Measurements from ENCODE around the gene SPN.
A peak's percentile ranks its signal among the peaks of the same experiment; 100 is the strongest.
"Not testable (repeated sequence)": the region's sequence is repeated elsewhere in the genome, so short reads cannot be mapped to it uniquely, and the experiment has no call there.

Gene SPN

DNA sequence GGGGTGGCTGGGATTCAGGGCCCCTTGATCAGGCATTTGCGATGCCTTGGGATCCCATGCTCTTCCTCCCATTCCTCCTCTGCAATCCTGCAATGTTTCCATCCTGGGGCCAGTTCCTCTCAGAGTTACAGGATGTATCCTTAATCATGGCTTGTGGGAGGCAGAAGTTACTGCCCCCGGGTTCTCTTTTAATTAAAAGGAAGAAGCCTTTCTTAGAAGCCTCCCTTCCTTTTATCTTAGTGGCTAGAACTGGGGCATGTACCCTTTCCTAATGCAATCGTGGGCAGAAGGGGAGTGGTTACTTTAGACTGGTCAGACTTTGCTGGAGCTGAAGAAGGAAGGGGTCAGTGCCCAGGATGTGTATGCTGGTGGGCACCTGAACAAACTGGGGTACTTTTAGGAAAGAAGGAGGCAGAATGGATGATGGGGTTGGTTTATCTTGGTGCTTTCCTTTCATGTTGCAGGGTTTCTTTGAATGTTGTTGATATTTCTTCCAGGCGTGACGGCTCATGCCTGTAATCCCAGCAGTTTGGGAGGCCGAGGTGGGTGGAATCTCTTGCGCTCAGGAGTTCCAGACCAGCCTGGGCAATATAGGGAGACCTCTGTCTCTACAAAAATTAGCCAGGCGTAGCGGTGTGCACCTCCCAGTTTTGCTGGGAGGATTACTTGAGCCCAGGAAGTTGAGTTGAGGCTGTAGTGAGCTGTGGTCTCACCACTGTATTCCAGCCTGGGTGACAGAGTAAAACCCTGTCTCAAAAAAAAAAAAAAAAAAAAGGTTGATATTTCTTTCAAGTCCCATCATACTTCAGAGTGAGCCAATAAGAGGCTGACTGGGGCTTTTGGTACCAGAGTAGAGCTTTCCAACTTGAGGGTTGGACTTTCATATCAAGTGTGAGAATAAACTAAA lies 13.2 kb upstream of the SPN start:
- no peak for DNase-seq

DNA sequence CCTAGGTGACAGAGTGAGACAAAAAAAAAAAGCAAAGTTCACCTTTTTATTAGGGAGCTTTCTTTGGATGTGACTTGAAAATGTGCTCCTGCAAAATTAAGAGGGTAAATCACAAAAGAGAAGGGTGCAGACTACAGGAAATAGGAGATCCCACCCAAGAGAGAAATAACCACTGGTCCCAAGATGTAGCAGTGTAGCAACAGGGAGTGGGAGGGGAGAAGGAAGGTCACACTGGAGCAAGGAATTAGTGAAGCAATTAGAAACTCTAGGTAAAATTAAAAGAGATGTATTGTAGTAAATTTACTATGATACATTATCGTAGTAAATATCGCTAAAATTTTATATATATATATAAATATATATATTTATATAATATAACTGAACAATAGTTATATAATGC lies 12.3 kb upstream of the SPN start:
- DNase-seq, result no peak

DNA sequence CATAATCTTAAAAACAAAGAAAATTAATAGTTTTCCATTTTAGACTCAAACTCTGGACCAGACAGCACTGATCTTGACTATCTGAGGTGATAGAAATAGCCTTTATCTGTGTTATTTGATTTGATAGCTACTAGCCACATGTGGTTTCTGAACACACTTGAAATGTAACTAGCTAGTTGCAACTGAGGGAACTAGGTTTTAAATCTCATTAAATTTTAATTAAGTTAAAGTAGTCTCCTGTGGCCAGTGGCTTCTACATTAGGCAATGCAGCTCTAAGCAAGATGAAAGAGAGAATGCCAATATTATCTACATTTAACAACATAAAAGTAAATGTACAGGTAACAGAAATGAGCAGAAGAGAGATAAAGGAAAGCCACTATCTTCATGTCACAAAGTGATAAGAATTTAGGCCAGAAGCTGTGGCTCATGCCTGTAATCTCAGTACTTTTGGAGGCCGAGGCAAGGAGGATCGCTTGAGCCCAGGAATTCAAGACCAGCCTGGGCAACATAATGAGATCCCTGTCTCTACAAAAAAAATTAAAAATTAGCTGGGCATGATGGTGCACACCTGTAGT lies 11.2 kb upstream of the SPN start:
- DNase-seq, result peak; percentile 65

DNA sequence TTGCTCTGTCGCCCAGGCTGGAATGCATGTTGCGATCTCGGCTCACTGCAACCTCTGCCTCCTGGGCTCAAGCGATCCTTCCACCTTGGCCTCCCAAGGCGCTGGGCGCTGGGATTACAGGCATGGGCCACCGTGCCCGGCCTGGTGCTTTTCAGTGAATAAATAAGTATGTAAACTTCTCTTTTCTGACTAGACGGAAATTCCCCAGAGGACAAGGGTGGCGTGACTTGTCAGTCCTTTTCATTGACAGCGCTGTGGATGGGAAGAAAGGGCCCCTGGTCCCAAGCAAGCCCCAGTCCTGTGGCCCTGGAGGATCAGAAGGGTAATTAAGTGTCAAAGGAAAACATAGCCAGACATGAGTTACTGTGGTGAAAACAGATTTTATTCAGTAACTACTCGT lies 9.6 kb upstream of the SPN start:
- DNase-seq, result no peak

DNA sequence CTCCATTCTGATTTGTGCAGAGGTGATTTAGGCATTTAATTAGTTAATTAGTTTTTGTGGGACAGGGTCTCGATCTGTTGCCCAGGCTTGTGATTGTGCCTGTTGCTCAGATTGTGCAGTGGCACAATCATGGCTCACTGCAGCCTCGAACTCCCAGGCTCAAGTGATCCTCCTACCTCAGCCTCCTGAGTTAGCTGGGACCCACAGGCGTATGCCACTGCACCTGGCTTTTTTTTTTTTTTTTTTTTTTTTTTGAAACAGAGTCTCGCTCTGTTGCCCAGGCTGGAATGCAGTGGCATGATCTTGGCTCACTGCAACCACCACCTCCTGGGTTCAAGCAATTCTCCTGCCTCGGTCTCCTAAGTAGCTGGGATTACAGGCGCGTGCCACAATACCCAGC lies 9.2 kb upstream of the SPN start:
- not testable (repeated sequence) for DNase-seq

DNA sequence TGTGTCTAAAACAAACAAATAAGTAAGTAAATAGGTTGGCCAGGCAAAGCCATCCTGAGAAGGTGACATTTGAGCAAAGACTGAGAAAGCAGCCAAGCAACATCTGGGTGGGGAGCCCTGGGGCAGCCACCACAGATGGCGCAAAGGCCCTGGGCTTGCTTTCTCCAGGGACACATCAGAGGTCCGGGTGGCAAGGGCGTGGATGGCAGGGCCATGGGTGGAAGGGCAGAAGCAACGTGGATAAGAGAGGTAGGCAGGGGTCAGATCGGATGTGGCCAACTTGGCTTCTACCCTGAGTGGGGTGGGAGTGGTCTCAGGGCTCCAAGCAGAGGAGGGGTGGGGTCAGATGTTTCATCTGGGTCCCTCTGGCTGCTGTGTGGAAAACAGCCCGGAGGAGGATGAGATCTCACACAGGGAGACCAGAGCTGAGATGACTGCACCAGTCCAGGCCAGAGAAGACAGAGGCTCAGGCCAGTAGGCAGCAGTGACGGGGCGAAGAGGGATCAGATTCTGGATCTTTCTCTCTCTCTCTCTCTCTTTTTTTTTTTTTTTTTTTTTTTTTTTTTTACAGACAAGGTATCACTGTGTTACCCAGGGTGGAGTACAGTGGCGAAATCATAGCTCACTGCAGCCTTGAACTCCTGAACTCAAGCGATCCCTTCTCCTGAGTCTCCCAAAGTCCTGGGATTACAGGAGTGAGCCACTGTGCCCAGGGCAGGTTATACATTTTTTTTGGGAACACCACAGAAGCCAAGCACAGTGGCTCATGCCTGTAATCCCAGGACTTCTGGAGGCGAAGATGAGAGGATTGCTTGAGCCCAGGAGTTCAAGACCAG lies 6.1 kb upstream of the SPN start:
- DNase-seq, result no peak

DNA sequence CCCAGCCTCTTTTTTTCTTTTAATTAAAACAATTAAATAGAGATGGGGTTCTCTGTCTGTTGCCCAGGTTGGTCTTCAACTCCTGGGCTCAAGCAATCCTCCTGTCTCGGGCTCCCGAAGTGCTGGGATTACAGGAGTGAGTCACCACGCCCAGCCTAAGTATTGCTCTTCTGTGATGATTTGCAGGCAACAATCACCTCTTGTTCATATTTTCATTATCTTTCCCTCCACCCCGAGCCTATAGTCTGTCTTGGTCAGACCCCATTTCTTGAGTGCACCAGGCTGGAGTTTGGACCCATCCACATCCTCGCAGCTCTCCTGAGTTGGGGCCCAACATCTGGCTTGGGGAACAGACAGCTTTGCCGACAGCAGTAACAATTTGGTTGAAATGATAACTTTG lies 4.3 kb upstream of the SPN start:
- DNase-seq, result no peak

DNA sequence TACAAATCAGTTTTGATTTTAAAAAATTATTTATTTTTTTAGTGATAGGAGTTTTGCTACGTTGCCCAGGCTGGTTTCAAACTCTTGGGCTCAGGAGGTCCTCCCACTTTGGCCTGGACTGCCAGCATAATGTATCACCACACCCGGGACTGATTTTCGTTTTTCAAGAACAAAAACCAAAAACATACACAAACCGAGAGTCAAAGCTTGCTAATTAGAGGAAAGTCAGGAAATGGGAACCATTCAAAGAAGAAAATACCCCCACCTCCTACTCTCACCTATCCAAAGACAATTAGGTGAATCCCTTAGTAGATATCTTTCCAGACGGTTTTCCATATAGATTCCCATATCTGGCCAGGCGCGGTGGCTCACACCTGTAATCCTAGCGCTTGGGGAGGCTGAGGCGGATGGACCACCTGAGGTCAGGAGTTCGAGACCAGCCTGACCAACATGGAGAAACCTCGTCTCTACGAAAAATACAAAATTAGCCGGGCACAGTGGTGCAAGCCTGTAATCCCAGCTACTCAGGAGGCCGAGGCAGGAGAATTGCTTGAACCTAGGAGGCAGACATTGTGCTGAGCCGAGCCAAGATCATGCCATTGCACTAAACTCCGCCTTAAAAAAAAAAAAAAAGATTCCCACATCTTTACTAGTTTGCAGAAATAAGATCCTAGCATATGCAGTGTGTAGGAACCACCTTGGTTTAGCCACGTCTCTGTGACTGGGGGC lies 883 bp upstream of the SPN start:
- DNase-seq, result no peak

DNA sequence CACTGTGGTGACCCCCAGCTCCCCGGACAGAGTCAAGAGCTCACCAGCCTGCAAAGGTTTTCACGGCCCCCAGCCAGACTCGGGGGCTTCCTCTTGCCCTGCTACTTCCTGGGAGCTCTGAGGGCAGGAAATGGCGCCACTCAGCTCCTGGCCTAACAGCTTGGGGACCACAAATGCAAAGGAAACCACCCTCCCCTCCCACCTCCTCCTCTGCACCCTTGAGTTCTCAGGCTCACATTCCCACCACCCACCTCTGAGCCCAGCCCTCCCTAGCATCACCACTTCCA lies 375 bp upstream of the SPN start:
- no peak for DNase-seq

DNA sequence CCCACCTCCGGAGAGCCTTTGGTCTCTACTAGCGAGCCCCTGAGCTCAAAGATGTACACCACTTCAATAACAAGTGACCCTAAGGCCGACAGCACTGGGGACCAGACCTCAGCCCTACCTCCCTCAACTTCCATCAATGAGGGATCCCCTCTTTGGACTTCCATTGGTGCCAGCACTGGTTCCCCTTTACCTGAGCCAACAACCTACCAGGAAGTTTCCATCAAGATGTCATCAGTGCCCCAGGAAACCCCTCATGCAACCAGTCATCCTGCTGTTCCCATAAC lies 702 bp downstream of the SPN start:
- no peak for DNase-seq

DNA sequence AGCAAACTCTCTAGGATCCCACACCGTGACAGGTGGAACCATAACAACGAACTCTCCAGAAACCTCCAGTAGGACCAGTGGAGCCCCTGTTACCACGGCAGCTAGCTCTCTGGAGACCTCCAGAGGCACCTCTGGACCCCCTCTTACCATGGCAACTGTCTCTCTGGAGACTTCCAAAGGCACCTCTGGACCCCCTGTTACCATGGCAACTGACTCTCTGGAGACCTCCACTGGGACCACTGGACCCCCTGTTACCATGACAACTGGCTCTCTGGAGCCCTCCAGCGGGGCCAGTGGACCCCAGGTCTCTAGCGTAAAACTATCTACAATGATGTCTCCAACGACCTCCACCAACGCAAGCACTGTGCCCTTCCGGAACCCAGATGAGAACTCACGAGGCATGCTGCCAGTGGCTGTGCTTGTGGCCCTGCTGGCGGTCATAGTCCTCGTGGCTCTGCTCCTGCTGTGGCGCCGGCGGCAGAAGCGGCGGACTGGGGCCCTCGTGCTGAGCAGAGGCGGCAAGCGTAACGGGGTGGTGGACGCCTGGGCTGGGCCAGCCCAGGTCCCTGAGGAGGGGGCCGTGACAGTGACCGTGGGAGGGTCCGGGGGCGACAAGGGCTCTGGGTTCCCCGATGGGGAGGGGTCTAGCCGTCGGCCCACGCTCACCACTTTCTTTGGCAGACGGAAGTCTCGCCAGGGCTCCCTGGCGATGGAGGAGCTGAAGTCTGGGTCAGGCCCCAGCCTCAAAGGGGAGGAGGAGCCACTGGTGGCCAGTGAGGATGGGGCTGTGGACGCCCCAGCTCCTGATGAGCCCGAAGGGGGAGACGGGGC lies 1.3 kb downstream of the SPN start:
- no peak for DNase-seq

DNA sequence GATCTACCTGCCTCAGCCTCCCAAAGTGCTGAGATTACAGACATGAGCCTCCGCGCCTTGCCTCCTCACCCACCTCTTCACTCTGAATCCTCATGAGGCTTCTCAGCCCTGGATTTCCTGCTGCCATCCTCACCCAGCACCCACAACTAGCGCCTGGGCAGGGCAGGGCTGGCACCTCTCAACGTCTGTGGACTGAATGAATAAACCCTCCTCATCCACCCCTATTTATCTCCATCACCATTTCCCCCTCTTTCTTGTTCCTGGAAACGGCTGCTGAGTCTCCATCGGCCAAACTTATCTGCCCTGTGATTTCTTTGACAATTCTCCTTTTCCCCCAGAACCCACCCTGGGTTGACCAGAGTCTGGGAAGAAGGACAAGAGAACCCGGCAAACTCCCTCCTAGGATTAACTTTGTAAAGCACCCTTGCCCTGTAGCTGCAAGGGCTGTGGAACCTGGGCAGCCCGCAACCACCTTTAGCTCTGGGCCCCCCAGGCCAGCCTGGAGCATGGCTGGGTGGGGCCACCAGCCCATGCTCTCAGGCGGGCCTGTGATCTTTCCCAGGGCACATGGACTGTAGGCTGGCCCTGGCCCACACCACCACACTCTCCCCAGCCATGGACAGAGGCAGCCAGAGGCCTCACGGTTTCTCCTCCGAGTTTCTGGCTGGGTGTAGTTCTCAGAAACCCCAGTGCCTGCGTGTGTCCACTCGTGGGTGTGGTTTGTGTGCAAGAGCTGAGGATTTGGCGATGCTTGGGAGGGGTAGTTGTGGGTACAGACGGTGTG lies 2.4 kb downstream of the SPN start:
- no peak for DNase-seq

DNA sequence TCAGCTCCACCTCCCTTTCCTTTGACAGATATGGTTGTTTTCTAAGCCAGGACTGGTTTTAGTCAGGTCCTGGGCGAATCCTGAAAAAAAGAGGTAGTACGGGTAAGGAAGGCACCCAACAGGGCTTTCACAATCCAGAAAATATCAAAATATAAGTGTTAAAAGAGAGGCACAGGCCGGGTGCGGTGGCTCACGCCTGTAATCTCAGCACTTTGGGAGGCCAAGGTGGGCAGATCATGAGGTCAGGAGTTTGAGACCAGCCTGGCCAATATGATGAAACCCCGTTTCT lies 4.2 kb downstream of the SPN start:
- not testable (repeated sequence) for DNase-seq

DNA sequence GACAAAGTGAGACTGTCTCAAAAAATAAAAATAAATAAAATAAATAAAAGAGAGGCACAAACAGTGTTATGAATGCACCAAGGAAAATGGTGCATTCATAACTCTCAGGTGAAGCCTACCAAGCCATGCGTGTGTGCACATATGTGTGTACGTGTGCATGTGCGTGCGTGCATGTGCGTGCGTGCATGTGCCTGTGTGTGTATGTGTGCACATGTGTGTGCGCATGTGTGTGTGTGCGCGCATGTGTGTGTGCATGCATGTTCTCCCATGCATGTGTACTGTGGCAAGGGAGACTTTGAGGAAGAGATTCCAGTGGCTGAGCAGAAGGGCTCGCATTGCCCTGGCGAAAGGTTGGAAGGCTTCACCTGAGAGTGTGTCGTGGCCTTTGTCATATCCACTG lies 4.7 kb downstream of the SPN start:
- no peak for DNase-seq

DNA sequence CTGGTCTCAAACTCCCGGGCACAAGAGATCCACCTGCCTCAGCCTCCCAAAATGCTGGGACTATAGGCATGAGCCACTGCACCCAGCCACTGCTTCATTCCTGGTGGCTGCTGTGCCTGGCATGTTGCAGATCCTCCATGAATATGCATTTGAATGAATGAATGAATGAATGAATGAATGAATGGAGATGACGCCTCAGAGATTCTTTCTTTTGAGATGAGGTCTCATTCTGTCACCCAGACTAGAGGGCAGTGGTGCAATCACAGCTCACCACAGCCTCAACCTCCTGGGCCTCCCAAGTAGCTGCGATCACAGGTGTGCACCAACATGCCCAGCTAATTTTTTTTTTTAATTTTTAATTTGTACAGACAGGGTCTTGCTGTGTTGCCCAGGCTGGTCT lies 5.2 kb downstream of the SPN start:
- DNase-seq, result no peak

DNA sequence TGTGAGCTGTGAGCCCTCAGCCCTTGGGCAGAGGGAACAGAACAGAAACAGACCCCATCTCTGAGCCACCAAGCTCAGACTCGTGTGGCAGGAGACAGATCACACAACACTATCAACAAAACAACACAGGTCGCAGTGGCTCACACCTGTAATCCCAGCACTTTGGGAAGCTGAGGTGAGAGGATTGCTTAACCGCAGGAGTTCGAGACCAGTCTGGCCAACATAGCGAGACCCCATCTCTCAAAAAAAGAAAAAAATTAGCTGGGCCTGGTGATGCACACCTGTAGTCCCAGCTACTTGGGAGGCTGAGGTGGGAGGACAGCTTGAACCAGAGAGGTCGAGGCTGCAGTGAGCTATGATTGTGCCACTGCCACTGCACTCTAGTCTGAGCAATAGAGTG lies 10.5 kb downstream of the SPN start:
- DNase-seq, result no peak

DNA sequence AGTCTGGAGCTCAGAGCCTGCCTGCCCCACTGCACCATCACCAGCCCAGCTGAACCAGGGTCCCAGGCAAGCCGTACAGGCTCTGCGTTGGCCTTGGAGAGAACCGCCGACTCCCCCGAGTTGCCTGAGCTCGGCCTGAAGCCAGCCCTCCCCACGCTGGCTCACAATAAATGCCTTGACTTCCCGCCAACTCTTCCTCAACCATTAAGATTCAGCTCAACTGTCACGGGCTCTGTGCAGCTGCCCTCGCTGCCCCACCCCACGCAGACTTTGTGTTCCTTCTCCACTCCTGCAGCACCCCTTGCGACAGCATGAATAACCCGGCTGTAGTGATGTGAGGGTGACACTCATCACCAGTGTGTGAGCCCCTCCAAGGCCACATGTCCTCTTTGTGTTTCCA lies 11.1 kb downstream of the SPN start:
- no peak for DNase-seq

DNA sequence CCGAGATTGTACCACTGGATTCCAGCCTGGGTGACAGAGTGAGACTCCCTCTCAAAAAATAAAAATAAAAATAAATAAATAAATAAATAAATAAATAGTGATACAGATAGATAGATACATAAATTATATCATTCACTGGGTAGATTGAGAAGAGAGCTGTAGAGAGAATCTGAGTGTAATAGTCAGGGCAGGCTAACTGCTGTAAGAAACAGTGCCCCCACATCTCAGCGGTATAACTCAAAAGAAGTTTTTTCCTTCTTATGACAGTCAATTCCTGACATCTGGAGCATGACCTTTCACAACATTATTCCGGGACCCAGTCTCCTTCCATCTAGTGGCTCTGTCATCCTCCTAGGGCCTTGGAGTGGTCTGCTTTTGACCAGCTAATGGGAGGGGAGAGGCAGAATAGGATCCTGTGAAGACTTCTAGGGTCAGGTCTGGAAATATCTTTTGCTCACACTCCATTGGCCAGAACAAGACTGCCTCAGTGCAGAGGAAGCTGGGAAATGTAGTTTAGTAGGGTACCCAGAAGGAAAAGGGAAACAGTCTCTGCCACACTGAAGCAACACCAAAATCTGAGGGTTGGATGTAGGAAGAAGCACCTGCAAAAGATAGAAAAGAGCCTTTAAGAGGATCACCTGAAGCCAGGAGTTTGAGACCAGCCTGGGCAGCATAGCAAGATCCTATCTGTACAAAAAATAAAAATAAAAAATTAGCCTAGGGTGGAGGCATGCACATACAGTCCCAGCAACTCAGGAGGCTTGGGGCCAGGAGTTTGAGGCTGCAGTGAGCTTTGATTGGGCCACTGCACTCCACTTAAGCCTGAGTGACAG lies 13.0 kb downstream of the SPN start:
- DNase-seq, result peak; percentile 70

DNA sequence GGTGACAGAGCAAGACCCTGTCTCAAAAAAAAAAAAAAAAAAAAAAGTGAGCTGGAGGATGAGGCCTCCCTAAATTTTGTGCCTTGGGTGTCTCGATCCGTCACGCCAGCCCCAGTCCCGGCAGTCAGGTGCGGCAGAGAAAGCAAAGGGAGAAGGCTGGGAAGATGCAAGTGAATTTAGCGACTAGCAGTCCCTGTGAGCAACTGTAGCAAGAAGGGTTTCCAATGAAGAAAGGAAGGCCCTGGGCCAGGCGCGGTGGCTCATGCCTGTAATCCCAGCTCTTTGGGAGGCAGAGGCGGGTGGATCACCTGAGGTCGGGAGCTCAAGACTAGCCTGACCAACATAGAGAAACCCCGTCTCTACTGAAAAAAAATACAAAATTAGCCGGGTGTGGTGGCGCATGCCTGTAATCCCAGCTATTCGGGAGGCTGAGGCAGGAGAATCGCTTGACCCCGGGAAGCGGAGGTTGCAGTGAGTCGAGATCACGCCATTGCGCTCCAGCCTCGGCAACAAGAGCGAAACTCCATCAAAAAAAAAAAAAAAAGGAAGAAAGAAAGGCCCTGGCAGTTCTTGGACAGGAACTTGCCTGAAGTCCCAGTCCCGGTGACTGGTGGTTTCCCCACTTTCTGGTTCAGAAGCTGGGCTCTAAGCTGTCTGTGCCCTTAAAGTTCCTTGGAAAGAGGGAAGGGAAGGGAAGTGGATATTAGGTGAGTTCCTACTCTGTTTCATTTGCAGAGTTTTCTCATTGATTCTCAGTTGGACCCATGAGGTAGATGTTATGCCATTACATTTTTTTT lies 14.1 kb downstream of the SPN start:
- DNase-seq, result no peak

DNA sequence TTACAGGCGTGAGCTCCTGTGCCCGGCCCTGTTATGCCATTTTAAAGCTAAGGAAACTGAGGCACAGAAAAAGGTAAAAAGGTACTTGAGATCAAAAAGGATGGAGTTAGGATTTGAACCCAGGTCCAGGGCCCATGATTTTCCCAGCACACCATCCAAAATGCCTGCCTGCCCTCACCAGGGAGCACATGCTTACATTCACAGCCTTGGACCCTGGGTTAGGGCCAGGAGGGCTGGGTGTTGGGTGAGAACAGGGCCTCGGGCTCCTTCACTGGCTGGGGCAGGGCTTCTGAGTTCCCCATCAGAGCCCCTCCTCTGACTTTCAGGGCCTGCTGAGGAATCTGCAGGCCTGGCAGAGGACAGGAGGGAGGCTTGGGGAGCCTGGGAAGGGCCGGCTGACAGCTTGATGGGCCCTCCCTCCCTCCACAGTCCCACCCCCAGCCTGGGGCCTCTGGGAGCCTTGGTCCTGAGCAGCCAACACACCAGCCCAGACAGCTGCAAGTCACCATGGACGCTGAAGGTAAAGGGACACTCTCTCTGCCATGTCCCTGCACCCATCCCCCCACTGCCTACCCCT lies 15.7 kb downstream of the SPN start, which contains the start of gene QPRT:
Gene QPRT (plus strand): TSS at position 490 of the 577 bp plus-strand sequence. CDS start 18 bp downstream, at position 508.
- DNase-seq, result peak; percentile 90

All from NCI-H82 (cell line).